Hepatocyte (in vitro differentiated cells): ENCODE measurements around the gene SMARCB1. TPM values are rescaled to one million over a fixed set of nuclear protein-coding genes. Genes with fewer than 3 reads are reported as not detected.

Experiments
- DNase-seq: peaks from one replicate; pipeline ENCODE4 v3.0.0-alpha.2; 2016; ENCODE audit warnings: low spot score
- H2AFZ ChIP-seq: fragments of 200-600 bp; sonication (generic); 2 replicates; pipeline ENCODE4 v1.6.0; 2016; ENCODE audit warnings: antibody characterized with exemption, mild to moderate bottlenecking
- H3K27ac ChIP-seq: fragments of 200-600 bp; sonication (generic); 2 replicates; pipeline ENCODE4 v1.5.1; 2016; ENCODE audit warnings: mild to moderate bottlenecking
- H3K27me3 ChIP-seq: fragments of 200-600 bp; sonication (generic); 2 replicates; pipeline ENCODE4 v1.6.1; 2016
- H3K36me3 ChIP-seq: fragments of 200-600 bp; sonication (generic); replicated peaks from 2 replicates; pipeline ENCODE4 v1.5.1; 2016; ENCODE audit warnings: low read depth; ENCODE audit not compliant: insufficient read depth
- H3K4me1 ChIP-seq: fragments of 200-600 bp; sonication (generic); 2 replicates; pipeline ENCODE4 v1.5.1; 2016; ENCODE audit warnings: mild to moderate bottlenecking, moderate library complexity; ENCODE audit not compliant: insufficient read depth
- H3K4me2 ChIP-seq: fragments of 200-600 bp; sonication (generic); 2 replicates; pipeline ENCODE4 v1.6.0; 2016
- H3K4me3 ChIP-seq: fragments of 200-600 bp; sonication (generic); 2 replicates; pipeline ENCODE4 v1.5.1; 2016; ENCODE audit warnings: mild to moderate bottlenecking
- H3K79me2 ChIP-seq: fragments of 200-600 bp; sonication (generic); 2 replicates; pipeline ENCODE4 v1.6.0; 2017; ENCODE audit warnings: mild to moderate bottlenecking
- H3K9me2 ChIP-seq: fragments of 200-600 bp; sonication (generic); replicated peaks from 2 replicates; pipeline ENCODE4 v1.6.0; 2017; ENCODE audit warnings: mild to moderate bottlenecking; ENCODE audit not compliant: insufficient read depth
- H3K9me3 ChIP-seq: fragments of 200-600 bp; sonication (generic); 2 replicates; pipeline ENCODE4 v1.5.1; 2016; ENCODE audit warnings: low read depth, mild to moderate bottlenecking
- H4K20me1 ChIP-seq: fragments of 200-600 bp; sonication (generic); 2 replicates; pipeline ENCODE4 v1.6.0; 2016; ENCODE audit warnings: mild to moderate bottlenecking; ENCODE audit not compliant: insufficient read depth, poor library complexity, severe bottlenecking
- EZH2 ChIP-seq: fragments of 200-600 bp; sonication (generic); IDR thresholded peaks from 2 replicates; pipeline ENCODE4 v1.6.1; 2016; ENCODE audit warnings: antibody characterized with exemption, mild to moderate bottlenecking, borderline replicate concordance
- EZH2phosphoT487 ChIP-seq: fragments of 200-600 bp; sonication (generic); IDR thresholded peaks from one replicate; pipeline ENCODE4 v1.6.1; 2018; ENCODE audit warnings: antibody characterized with exemption, mild to moderate bottlenecking, low read depth, moderate library complexity; ENCODE audit not compliant: unreplicated experiment, severe bottlenecking
- WGBS: methylation state at CpG from one replicate; pipeline ENCODE4 v1.1.6; 2016; ENCODE audit warnings: low lambda C conversion rate; ENCODE audit errors: missing lambda C conversion rate; 5-methylcytosine and 5-hydroxymethylcytosine counted together
- polyA plus RNA-seq: library from polyadenylated mRNA; unstranded; fragments of >200 nt; fragmentation: Nextera tagmentation; extraction: Ambion mirVana; gene quantifications from 2 replicates; pipeline ENCODE4 v1.2.1, GENCODE V29; 2016
- total RNA-seq: library from RNA; depleted of rRNA; stranded (reverse); fragments of >200 nt; gene quantifications from 2 replicates; pipeline ENCODE4 v1.2.3, GENCODE V29; 2014
- TF ChIP-seq, protein P1 (sequence below): fragments of 200-600 bp; sonication (generic); IDR thresholded peaks from 2 replicates; pipeline ENCODE4 v1.5.1; 2016; ENCODE audit warnings: antibody characterized with exemption, mild to moderate bottlenecking; ENCODE audit not compliant: poor library complexity

The SMARCB1 gene
- total and polyA plus RNA-seq, 2 experiments from 2014 or later, result 84.3 to 120 TPM

DNA sequence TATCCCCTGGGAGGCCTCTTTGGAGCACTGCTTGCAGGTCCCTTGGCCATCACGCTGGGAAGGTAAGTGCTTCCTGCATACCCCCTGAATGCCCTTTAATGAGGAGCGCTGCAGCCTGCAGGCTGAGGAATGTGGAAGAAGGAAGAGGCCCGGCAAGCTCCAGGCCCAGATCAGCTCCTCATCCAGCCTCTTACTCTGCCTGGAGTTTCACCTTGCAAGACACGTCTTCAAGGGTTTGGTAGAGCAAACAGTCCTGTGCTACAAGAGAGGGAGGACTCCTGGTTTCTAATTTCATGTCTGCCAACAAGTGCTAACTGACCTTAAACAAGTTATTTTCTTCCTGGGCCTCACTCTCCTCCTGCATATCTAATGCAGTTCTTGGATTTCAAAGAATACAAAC, 81.8 kb downstream of the SMARCB1 start:
- Histone ChIP-seq H2AFZ (no peak overlapping the region), H3K27me3 (no peaks in the 10 kb centered on the region), H4K20me1 (no peaks in the 10 kb centered on the region), H3K36me3 (no peaks in the 10 kb centered on the region), H3K9me3 (no peaks in the 10 kb centered on the region), H3K4me1 (no peaks in the 10 kb centered on the region), H3K79me2 (no peaks in the 10 kb centered on the region), H3K4me2 (no peak overlapping the region), H3K9me2 (no peaks in the 10 kb centered on the region), H3K27ac (no peak overlapping the region), H3K4me3 (no peak overlapping the region)
- WGBS, result 99% methylated on average over 4 of the region's 4 CpGs
- DNase-seq, result no peak
- TF ChIP-seq, protein P1, sequence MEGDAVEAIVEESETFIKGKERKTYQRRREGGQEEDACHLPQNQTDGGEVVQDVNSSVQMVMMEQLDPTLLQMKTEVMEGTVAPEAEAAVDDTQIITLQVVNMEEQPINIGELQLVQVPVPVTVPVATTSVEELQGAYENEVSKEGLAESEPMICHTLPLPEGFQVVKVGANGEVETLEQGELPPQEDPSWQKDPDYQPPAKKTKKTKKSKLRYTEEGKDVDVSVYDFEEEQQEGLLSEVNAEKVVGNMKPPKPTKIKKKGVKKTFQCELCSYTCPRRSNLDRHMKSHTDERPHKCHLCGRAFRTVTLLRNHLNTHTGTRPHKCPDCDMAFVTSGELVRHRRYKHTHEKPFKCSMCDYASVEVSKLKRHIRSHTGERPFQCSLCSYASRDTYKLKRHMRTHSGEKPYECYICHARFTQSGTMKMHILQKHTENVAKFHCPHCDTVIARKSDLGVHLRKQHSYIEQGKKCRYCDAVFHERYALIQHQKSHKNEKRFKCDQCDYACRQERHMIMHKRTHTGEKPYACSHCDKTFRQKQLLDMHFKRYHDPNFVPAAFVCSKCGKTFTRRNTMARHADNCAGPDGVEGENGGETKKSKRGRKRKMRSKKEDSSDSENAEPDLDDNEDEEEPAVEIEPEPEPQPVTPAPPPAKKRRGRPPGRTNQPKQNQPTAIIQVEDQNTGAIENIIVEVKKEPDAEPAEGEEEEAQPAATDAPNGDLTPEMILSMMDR, result no peak
- no peak for TF ChIP-seq EZH2

DNA sequence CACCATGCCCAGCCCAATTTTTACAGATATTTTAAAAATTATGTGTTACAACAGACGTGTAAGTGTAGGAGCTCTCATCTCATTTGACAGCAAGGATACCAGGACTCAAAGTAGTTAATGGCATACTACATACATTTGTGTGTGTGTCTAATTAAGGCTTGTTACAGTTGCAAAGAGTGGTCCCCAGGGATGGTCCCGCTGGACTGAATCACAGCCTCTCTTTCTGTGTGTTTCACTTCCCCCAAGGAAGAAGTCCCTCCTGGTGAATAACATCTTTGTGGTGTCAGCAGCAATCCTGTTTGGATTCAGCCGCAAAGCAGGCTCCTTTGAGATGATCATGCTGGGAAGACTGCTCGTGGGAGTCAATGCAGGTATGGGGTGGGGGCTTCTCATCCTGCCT, 88.1 kb downstream of the SMARCB1 start:
- no peaks in the 10 kb centered on the region for H3K79me2 ChIP-seq

GRCh38 chr22:23875801-23876200, 89.0 kb downstream of the SMARCB1 start:
- Histone ChIP-seq H3K4me1 (no peaks in the 10 kb centered on the region), H3K36me3 (no peaks in the 10 kb centered on the region), H3K9me3 (no peaks in the 10 kb centered on the region), H3K9me2 (no peaks in the 10 kb centered on the region), H3K79me2 (no peaks in the 10 kb centered on the region), H2AFZ (no peak overlapping the region), H4K20me1 (no peaks in the 10 kb centered on the region), H3K27ac (no peak overlapping the region), H3K4me2 (no peak overlapping the region), H3K4me3 (no peak overlapping the region), H3K27me3 (no peaks in the 10 kb centered on the region)
- 89% methylated on average over 2 of the region's 2 CpGs for whole genome bisulfite sequencing
- DNase-seq, result no peak
- TF ChIP-seq EZH2 (no peak), EZH2phosphoT487 (no peak)
- TF ChIP-seq, protein P1, result no peak

More for the DNA sequence above, 88.1 kb downstream of the SMARCB1 start:
- Histone ChIP-seq H3K4me2 (no peak overlapping the region), H2AFZ (no peak overlapping the region), H3K4me3 (no peak overlapping the region), H3K36me3 (no peaks in the 10 kb centered on the region), H3K27me3 (no peaks in the 10 kb centered on the region), H3K4me1 (no peaks in the 10 kb centered on the region), H3K9me3 (no peaks in the 10 kb centered on the region), H4K20me1 (no peaks in the 10 kb centered on the region), H3K9me2 (no peaks in the 10 kb centered on the region), H3K27ac (no peak overlapping the region)
- no peak for DNase-seq
- TF ChIP-seq, protein P1, result no peak
- no peak for TF ChIP-seq EZH2
- no peak for TF ChIP-seq EZH2phosphoT487
- WGBS, result 94% methylated on average over 4 of the region's 4 CpGs

DNA sequence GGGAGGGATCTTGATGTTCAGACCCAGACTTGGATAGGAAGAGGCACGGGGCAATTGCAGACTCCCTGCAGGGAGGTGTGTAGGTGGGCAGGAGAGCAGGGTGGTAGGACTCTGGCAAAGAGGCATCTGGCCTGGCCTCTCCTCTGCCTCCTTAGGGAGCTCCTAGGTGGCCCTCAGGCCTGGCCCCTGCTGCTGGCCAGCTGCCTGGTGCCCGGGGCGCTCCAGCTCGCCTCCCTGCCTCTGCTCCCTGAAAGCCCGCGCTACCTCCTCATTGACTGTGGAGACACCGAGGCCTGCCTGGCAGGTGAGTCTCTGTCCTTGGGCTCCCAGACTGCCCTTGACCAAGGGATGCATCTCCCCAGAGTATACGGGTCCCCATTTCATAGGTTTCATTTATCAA, 90.8 kb downstream of the SMARCB1 start:
- no peaks in the 10 kb centered on the region for H3K79me2 ChIP-seq

More for the DNA sequence above, 90.8 kb downstream of the SMARCB1 start:
- no peak for DNase-seq
- no peaks in the 10 kb centered on the region for H3K36me3 ChIP-seq
- H3K4me3 ChIP-seq, result no peak overlapping the region
- no peaks in the 10 kb centered on the region for H3K9me2 ChIP-seq
- no peaks in the 10 kb centered on the region for H3K9me3 ChIP-seq
- TF ChIP-seq, protein P1, result no peak
- TF ChIP-seq EZH2 (no peak), EZH2phosphoT487 (no peak)
- 93% methylated on average over 8 of the region's 8 CpGs for WGBS
- no peaks in the 10 kb centered on the region for H3K27me3 ChIP-seq
- no peak overlapping the region for H3K27ac ChIP-seq
- H3K4me1 ChIP-seq, result no peaks in the 10 kb centered on the region
- H4K20me1 ChIP-seq, result no peaks in the 10 kb centered on the region
- no peak overlapping the region for H3K4me2 ChIP-seq
- no peak overlapping the region for H2AFZ ChIP-seq
